Measurements from ENCODE around the gene ADAM33. TPM values are rescaled to one million over a fixed set of nuclear protein-coding genes. Genes with fewer than 3 reads are reported as not detected.
A peak's percentile ranks its signal among the peaks of the same experiment; 100 is the strongest.

ADAM33 gene
- total and polyA plus RNA-seq, 2 experiments from 2014 or later = 2.8 to 6.0 TPM

DNA sequence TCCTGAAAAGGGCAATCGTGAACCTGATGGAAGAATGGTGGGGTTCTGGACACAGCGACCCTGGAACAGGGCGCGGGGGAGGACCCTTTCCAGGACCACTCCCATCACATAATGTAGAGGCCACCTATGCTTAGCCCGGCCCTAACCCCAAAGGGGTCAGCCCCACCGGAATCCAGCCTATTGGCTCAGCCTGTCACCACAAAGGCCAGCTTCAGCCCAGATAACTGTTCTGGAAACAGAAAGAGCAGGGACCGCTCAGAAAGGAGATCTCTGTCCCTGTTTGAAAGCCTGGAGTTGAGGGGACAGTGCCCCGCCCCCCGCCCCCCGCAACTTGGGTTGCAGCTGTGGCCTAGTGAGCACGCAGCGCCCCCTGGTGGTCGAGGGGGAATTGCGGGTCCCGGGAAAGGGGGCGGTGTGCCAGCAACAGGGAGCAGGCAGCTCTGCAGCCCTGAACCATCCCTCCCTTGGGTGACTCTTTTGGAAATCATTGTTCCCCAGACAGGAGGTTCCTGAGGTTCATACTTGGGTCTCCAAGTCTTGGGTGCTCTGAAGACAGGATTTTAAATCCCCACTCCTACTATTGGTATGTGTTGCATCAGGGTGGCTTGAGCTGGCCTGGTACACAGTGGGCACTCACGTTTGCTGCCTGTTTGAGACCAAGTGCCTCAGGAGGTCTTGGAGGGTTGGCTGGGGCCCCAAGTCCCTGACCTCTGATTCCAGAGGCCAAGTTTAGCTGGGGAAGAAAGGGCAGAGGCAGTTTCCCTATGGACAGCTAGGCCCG, 29.1 kb upstream of the ADAM33 start:
- DNase-seq (ENCODE audit: low spot score) (peak; percentile 82), ATAC-seq (peak; percentile 91)
- Histone ChIP-seq H3K27me3 (ENCODE audit: insufficient read depth) (no peaks in the 10 kb centered on the region), H3K4me2 (peak overlapping the region; percentile 73; the same call in 1 of the 2 replicates), H4K20me1 (replicated peaks; ENCODE audit: insufficient read depth) (no peaks in the 10 kb centered on the region), H3K9me2 (ENCODE audit: insufficient read depth) (no peaks in the 10 kb centered on the region), H2AFZ (peak overlapping the region; percentile 47; the same call in 1 of the 2 replicates), H3K4me3 (no peak overlapping the region), H3K27ac (ENCODE audit: low read depth) (no peak overlapping the region), H3K36me3 (ENCODE audit: insufficient read depth) (no peaks in the 10 kb centered on the region), H3K79me2 (replicated peaks; ENCODE audit: insufficient read depth) (no peaks in the 10 kb centered on the region), H3F3A (replicated peaks; ENCODE audit: low read depth) (no peaks in the 10 kb centered on the region), H3K4me1 (ENCODE audit: insufficient read depth) (no peaks in the 10 kb centered on the region)
- H3K4me3 Mint-ChIP-seq = no peak overlapping the region
- no peaks in the 10 kb centered on the region for H3K4me1 Mint-ChIP-seq
- peaks cover 3% of the 10 kb centered on the region for H3K27me3 Mint-ChIP-seq (ENCODE audit: insufficient read depth, low read depth, poor library complexity)
- H3K9me3 Mint-ChIP-seq = no peaks in the 10 kb centered on the region
- TF ChIP-seq ZNF331 (CRISPR knock-in tag; IDR thresholded peaks at IDR 0.05; ENCODE audit: low read depth) (no peak), EZH2phosphoT487 (IDR thresholded peaks at IDR 0.05; ENCODE audit: unreplicated experiment) (no peak), STAT1 (IDR thresholded peaks at IDR 0.05; ENCODE audit: unreplicated experiment) (no peak), POLR2AphosphoS5 (IDR thresholded peaks at IDR 0.05; ENCODE audit: low read depth) (no peak)
- TF ChIP-seq, protein P1, sequence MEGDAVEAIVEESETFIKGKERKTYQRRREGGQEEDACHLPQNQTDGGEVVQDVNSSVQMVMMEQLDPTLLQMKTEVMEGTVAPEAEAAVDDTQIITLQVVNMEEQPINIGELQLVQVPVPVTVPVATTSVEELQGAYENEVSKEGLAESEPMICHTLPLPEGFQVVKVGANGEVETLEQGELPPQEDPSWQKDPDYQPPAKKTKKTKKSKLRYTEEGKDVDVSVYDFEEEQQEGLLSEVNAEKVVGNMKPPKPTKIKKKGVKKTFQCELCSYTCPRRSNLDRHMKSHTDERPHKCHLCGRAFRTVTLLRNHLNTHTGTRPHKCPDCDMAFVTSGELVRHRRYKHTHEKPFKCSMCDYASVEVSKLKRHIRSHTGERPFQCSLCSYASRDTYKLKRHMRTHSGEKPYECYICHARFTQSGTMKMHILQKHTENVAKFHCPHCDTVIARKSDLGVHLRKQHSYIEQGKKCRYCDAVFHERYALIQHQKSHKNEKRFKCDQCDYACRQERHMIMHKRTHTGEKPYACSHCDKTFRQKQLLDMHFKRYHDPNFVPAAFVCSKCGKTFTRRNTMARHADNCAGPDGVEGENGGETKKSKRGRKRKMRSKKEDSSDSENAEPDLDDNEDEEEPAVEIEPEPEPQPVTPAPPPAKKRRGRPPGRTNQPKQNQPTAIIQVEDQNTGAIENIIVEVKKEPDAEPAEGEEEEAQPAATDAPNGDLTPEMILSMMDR (conservative IDR thresholded peaks at IDR 0.05; ENCODE audit: low read depth in 2 of 2) = peak; percentile 91 to 99
- H3K27ac Mint-ChIP-seq = no peak overlapping the region
- no peaks in the 10 kb centered on the region for H3K36me3 Mint-ChIP-seq (ENCODE audit: low read depth)

DNA sequence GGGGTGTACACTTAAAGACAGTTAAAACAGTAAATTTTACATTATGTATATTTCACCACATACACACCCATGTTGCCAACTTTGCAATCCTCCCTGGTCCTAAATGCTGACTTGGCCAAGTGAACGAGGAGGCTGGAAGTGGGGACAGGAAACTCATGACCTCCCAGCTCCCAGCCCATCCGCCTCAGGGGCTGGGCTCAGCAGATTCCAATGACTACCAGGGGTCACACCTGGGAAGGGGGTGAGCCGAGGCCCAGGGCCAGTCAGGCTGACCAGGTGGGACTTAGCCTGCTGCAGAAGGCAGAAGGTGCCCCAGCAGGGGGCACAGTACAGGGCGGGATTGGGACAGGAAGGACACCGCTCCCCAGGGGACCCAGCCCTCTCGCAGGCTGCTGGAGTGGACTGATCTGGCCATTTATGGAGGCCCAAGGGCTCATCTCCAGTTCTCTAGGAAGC, 28.2 kb upstream of the ADAM33 start:
- H2AFZ ChIP-seq = no peak overlapping the region; the same call in 1 of the 2 replicates
- H3K9me2 ChIP-seq (ENCODE audit: insufficient read depth) = no peaks in the 10 kb centered on the region
- H3K9me3 Mint-ChIP-seq = no peaks in the 10 kb centered on the region
- no peaks in the 10 kb centered on the region for H3F3A ChIP-seq (replicated peaks; ENCODE audit: low read depth)
- H3K36me3 ChIP-seq (ENCODE audit: insufficient read depth) = no peaks in the 10 kb centered on the region
- H3K79me2 ChIP-seq (replicated peaks; ENCODE audit: insufficient read depth) = no peaks in the 10 kb centered on the region
- no peak overlapping the region for H3K4me3 ChIP-seq
- H3K4me1 ChIP-seq (ENCODE audit: insufficient read depth) = no peaks in the 10 kb centered on the region
- no peak overlapping the region for H3K27ac Mint-ChIP-seq
- TF ChIP-seq, protein P2, sequence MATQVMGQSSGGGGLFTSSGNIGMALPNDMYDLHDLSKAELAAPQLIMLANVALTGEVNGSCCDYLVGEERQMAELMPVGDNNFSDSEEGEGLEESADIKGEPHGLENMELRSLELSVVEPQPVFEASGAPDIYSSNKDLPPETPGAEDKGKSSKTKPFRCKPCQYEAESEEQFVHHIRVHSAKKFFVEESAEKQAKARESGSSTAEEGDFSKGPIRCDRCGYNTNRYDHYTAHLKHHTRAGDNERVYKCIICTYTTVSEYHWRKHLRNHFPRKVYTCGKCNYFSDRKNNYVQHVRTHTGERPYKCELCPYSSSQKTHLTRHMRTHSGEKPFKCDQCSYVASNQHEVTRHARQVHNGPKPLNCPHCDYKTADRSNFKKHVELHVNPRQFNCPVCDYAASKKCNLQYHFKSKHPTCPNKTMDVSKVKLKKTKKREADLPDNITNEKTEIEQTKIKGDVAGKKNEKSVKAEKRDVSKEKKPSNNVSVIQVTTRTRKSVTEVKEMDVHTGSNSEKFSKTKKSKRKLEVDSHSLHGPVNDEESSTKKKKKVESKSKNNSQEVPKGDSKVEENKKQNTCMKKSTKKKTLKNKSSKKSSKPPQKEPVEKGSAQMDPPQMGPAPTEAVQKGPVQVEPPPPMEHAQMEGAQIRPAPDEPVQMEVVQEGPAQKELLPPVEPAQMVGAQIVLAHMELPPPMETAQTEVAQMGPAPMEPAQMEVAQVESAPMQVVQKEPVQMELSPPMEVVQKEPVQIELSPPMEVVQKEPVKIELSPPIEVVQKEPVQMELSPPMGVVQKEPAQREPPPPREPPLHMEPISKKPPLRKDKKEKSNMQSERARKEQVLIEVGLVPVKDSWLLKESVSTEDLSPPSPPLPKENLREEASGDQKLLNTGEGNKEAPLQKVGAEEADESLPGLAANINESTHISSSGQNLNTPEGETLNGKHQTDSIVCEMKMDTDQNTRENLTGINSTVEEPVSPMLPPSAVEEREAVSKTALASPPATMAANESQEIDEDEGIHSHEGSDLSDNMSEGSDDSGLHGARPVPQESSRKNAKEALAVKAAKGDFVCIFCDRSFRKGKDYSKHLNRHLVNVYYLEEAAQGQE (IDR thresholded peaks at IDR 0.05; ENCODE audit: unreplicated experiment) = no peak
- TF ChIP-seq EZH2phosphoT487 (IDR thresholded peaks at IDR 0.05; ENCODE audit: unreplicated experiment) = no peak
- no peaks in the 10 kb centered on the region for H3K27me3 ChIP-seq (ENCODE audit: insufficient read depth)
- ATAC-seq (no peak), DNase-seq (ENCODE audit: low spot score) (no peak)
- H4K20me1 ChIP-seq (replicated peaks; ENCODE audit: insufficient read depth) = no peaks in the 10 kb centered on the region
- H3K27ac ChIP-seq (ENCODE audit: low read depth) = no peak overlapping the region
- peaks cover 8% of the 10 kb centered on the region for H3K27me3 Mint-ChIP-seq (ENCODE audit: insufficient read depth, low read depth, poor library complexity)
- no peaks in the 10 kb centered on the region for H3K4me1 Mint-ChIP-seq
- no peaks in the 10 kb centered on the region for H3K36me3 Mint-ChIP-seq (ENCODE audit: low read depth)
- H3K4me3 Mint-ChIP-seq = no peak overlapping the region
- H3K4me2 ChIP-seq = no peak overlapping the region
